LNCaP clone FGC (cell line): ENCODE results near the gene CYP2J2.
A peak's percentile ranks its signal among the peaks of the same experiment; 100 is the strongest.

Experiments
- DNase-seq: peaks from one replicate; pipeline ENCODE4 v3.0.0-alpha.2; 2011; ENCODE audit warnings: low read depth
- H3K4me3 ChIP-seq: 2 replicates; pipeline ENCODE4 v1.5.1; 2011; ENCODE audit warnings: mild to moderate bottlenecking, low read depth, low read length, control low read depth
- TF ChIP-seq, protein P1 (sequence below): IDR thresholded peaks from 2 replicates; pipeline ENCODE4 v1.5.1; 2012; ENCODE audit warnings: mild to moderate bottlenecking; ENCODE audit not compliant: control insufficient read depth, insufficient read depth; ENCODE audit errors: extremely low read depth

The CYP2J2 gene

DNA sequence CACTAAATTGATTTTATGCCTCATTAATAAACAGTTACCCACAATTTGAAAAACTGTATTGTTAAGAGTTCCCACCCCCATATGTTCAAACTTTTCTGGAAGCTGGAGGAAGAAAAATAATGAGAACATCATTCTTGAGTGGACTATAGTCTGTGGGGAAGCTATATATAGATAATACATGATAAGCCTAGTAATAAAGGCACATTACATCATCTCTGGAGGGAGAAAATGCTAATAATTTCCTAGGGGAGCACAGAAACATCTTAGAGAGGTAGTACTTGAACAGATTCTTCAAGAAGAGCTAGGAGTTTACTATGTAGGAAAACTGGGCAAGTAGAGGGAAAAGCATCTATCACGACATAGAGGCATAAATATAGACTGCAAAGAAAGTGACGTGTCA lies 19.6 kb downstream of the CYP2J2 start:
- TF ChIP-seq, protein P1, sequence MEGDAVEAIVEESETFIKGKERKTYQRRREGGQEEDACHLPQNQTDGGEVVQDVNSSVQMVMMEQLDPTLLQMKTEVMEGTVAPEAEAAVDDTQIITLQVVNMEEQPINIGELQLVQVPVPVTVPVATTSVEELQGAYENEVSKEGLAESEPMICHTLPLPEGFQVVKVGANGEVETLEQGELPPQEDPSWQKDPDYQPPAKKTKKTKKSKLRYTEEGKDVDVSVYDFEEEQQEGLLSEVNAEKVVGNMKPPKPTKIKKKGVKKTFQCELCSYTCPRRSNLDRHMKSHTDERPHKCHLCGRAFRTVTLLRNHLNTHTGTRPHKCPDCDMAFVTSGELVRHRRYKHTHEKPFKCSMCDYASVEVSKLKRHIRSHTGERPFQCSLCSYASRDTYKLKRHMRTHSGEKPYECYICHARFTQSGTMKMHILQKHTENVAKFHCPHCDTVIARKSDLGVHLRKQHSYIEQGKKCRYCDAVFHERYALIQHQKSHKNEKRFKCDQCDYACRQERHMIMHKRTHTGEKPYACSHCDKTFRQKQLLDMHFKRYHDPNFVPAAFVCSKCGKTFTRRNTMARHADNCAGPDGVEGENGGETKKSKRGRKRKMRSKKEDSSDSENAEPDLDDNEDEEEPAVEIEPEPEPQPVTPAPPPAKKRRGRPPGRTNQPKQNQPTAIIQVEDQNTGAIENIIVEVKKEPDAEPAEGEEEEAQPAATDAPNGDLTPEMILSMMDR: no peak
- no peak for DNase-seq
- no peak overlapping the region for H3K4me3 ChIP-seq

DNA sequence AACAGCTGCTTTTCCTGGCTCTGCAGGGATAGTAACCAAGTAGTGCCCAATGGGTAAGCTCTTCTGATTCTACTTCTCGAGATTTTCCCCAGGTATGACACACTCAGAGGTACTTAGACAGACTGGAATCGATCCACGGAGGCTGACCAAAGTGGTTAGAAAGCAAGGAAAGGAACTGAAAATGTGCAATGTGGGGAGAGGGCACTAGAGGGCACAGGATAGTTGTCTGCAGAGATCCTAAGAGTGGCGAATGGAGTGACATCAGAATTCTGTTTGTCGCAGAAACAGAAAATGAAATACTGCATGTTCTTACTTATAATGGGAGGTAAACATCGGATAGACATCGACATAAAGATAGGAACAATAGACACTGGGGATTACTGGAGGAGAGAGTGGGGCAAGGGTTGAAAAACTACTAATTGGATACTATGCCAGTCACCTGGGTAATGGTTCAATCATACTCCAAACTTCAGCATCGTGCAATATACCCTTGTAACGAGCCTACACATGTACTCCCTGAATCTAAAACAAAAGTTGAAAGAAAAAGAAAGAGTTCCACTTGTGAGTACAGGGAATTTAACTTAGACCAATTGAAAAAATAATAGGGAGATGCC lies 23.3 kb downstream of the CYP2J2 start:
- H3K4me3 ChIP-seq: no peak overlapping the region
- no peak for DNase-seq

DNA sequence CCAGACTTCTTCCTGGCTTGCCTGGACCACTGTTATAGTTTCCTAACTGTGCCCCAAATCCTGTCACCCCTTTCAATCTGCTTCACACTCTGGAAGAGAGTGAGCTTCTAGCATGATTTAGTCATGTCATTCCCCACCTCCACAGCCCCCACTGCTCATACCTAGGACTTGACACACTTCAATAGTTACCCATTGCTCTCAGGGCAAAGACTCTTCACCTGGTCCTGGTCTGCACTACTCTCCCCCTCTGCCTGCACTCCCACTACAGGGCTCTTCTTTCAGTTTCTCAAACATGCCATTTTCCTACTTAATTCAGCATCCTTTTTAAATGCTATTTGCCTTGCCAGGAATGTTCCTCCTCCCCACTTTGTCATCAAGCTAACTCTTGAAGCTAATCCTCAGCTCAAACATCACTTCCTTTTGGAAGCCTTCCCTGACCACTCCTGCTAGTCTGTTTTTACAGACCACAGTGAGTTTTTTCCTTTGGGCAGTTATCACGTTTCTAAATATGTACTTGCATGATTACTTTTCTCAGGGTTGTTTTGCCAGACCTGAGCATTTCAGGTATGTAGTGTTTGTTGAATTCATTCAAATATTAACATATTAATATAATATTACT lies 24.7 kb downstream of the CYP2J2 start:
- TF ChIP-seq, protein P1: no peak
- no peak overlapping the region for H3K4me3 ChIP-seq
- peak; percentile 65 for DNase-seq

More for the DNA sequence above, 23.3 kb downstream of the CYP2J2 start:
- TF ChIP-seq, protein P1: peak; percentile 83

DNA sequence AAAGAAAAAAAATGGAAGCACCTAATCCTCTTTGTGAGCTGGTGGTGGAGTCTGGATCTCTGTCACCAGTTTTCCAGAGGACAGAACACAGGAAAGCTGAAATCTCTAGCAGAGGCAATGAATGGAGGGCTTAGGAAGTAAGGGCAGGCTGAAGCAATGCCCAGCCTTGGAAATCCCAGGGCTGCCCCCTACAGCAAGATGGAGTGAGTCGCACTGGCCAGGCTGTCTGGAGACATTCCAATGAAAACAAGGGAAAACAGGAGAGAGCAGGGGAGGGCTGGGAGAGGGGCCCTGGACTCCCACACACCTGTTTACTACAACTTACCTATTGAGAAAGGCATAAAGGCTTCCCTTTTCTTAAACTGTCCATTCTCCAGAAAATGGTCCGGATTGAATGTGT lies 25.9 kb downstream of the CYP2J2 start:
- TF ChIP-seq, protein P1: 0 out of 2 replicates have a peak, but pooled peaks have one; percentile 1
- no peak for DNase-seq
- H3K4me3 ChIP-seq: no peak overlapping the region

DNA sequence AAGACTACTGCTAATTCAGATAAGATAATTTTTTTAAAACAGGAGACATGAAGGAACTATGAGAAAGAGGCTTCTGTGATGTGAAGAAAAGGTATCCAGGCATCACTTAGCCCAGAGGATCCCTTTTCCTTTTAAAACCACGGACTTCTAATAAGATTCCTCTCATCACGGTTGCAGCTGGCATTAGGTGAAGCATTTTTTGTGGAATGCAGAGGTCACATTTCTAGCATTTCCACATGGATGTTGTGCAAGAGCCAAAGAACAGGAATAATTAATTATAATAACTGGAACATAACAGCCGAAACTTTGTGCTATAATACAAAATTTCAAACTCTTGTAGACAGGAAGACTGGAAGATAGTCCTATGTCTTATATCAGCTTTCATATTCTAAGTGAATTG lies 27.6 kb downstream of the CYP2J2 start:
- no peak for DNase-seq
- TF ChIP-seq, protein P1: no peak

DNA sequence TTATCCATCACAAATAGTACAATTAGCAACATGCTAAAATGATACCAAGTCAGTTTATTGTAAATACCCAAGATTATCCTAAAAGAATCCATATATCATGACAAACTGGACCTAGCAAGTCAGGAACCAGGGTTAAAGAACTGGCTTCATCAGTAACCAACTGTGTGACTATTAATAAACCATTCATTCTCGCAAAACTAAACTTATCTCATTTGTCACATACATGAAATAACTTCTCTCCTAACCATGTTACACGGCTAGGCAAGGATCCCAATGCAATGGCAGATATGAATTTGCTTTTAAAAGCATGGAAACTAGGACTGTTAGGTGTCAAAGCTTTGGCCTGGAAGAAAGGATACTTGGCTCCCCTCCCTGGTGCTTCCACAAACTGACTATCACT lies 29.4 kb downstream of the CYP2J2 start:
- H3K4me3 ChIP-seq: no peak overlapping the region
- no peak for DNase-seq
- TF ChIP-seq, protein P1: no peak

More for the DNA sequence above, 27.6 kb downstream of the CYP2J2 start:
- no peak overlapping the region for H3K4me3 ChIP-seq
